Activated gamma-delta T cell treated with anti-CD3 and anti-CD28 coated beads, Interleukin-2, amount 50 U/mL, for 16 hours (primary cell): ENCODE measurements around the gene MAN1C1.

ENCODE experiments used
- DNase-seq: peaks from one replicate; pipeline ENCODE4 v3.0.0-alpha.2; 2020; ENCODE audit warnings: low read depth

MAN1C1 gene

GRCh38 chr1:25614501-25615171 is 2.0 kb upstream of the MAN1C1 start:
- no peak for DNase-seq

GRCh38 chr1:25615172-25615541 is 1.4 kb upstream of the MAN1C1 start:
- no peak for DNase-seq

- DNase-seq: no peak
These were observed 962 bp upstream of the MAN1C1 start for GRCh38 chr1:25615563-25616094.

- no peak for DNase-seq
These were observed 515 bp downstream of the MAN1C1 start for GRCh38 chr1:25616987-25617624.

GRCh38 chr1:25617625-25618432 is 1.2 kb downstream of the MAN1C1 start:
- no peak for DNase-seq

GRCh38 chr1:25618433-25618808 is 1.8 kb downstream of the MAN1C1 start:
- DNase-seq: no peak

- no peak for DNase-seq
These were observed 2.7 kb downstream of the MAN1C1 start for GRCh38 chr1:25619101-25619890.

GRCh38 chr1:25620211-25620610 is 3.6 kb downstream of the MAN1C1 start:
- no peak for DNase-seq

GRCh38 chr1:25620701-25621350 is 4.2 kb downstream of the MAN1C1 start:
- DNase-seq: no peak

- DNase-seq: no peak
These were observed 5.3 kb downstream of the MAN1C1 start for GRCh38 chr1:25621876-25622275.

GRCh38 chr1:25622531-25622930 is 5.9 kb downstream of the MAN1C1 start:
- DNase-seq: no peak

- DNase-seq: no peak
These were observed 6.4 kb downstream of the MAN1C1 start for GRCh38 chr1:25623007-25623406.

GRCh38 chr1:25623731-25624130 is 7.1 kb downstream of the MAN1C1 start:
- DNase-seq: no peak

- DNase-seq: no peak
These were observed 7.6 kb downstream of the MAN1C1 start for GRCh38 chr1:25624156-25624555.

GRCh38 chr1:25624604-25625003 is 8.0 kb downstream of the MAN1C1 start:
- DNase-seq: no peak

- DNase-seq: no peak
These were observed 9.4 kb downstream of the MAN1C1 start for GRCh38 chr1:25626018-25626417.

GRCh38 chr1:25628741-25629421 is 12.3 kb downstream of the MAN1C1 start:
- DNase-seq: no peak

GRCh38 chr1:25629836-25630235 is 13.2 kb downstream of the MAN1C1 start:
- DNase-seq: no peak

GRCh38 chr1:25631750-25632485 is 15.3 kb downstream of the MAN1C1 start:
- DNase-seq: no peak

- DNase-seq: no peak
These were observed 17.5 kb downstream of the MAN1C1 start for GRCh38 chr1:25634066-25634465.
